ENCODE measurements around the gene BMPR1B.

Gene BMPR1B

GRCh38 chr4:95102162-95102790 lies 344.5 kb downstream of the BMPR1B start:
- Histone ChIP-seq H3K27me3 (ENCODE audit: control insufficient read depth, insufficient read depth, low read length) (no peaks in the 10 kb centered on the region), H3K27ac (ENCODE audit: low read length) (no peak overlapping the region), H3K4me1 (ENCODE audit: control insufficient read depth, low read depth, low read length) (no peaks in the 10 kb centered on the region), H3K36me3 (ENCODE audit: control insufficient read depth, low read depth, low read length) (no peaks in the 10 kb centered on the region), H3K9me3 (ENCODE audit: control insufficient read depth, low read depth, low read length) (no peaks in the 10 kb centered on the region), H3K9ac (ENCODE audit: low read length) (no peak overlapping the region), H3K4me3 (ENCODE audit: low read length) (no peak overlapping the region)

GRCh38 chr4:95105112-95105511 lies 347.4 kb downstream of the BMPR1B start:
- Histone ChIP-seq H3K27ac (ENCODE audit: low read length) (no peak overlapping the region), H3K9ac (ENCODE audit: low read length) (no peak overlapping the region), H3K4me3 (ENCODE audit: low read length) (no peak overlapping the region), H3K9me3 (ENCODE audit: control insufficient read depth, low read depth, low read length) (no peaks in the 10 kb centered on the region), H3K4me1 (ENCODE audit: control insufficient read depth, low read depth, low read length) (no peaks in the 10 kb centered on the region), H3K36me3 (ENCODE audit: control insufficient read depth, low read depth, low read length) (no peaks in the 10 kb centered on the region), H3K27me3 (ENCODE audit: control insufficient read depth, insufficient read depth, low read length) (no peaks in the 10 kb centered on the region)

DNA sequence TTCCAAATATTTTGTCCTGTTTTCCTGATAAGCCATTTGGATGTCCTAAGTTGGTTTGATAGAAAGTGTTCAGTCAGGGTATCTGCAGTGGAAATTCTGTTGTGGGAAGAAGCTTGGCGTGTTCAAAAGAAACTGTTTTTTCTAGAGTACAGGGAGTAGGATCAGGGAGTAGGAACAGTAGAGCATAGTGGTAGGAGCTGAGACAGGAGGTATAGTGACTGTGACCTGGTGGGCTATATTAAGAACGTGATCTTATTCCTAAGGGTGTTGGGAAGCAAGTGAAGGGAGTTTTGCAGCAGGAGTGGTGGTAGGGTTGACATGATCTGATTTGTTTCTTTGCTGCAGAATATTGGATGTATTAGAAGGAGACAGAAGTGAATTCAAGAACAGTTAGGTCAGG lies 348.2 kb downstream of the BMPR1B start:
- Histone ChIP-seq H3K4me1 (ENCODE audit: control insufficient read depth, low read depth, low read length) (no peaks in the 10 kb centered on the region), H3K36me3 (ENCODE audit: control insufficient read depth, low read depth, low read length) (no peaks in the 10 kb centered on the region), H3K4me3 (ENCODE audit: low read length) (no peak overlapping the region), H3K9me3 (ENCODE audit: control insufficient read depth, low read depth, low read length) (no peaks in the 10 kb centered on the region), H3K27ac (ENCODE audit: low read length) (no peak overlapping the region), H3K27me3 (ENCODE audit: control insufficient read depth, insufficient read depth, low read length) (no peaks in the 10 kb centered on the region), H3K9ac (ENCODE audit: low read length) (no peak overlapping the region)

GRCh38 chr4:95106408-95106928 lies 348.7 kb downstream of the BMPR1B start:
- Histone ChIP-seq H3K27ac (ENCODE audit: low read length) (no peak overlapping the region), H3K4me1 (ENCODE audit: control insufficient read depth, low read depth, low read length) (no peaks in the 10 kb centered on the region), H3K27me3 (ENCODE audit: control insufficient read depth, insufficient read depth, low read length) (no peaks in the 10 kb centered on the region), H3K36me3 (ENCODE audit: control insufficient read depth, low read depth, low read length) (no peaks in the 10 kb centered on the region), H3K9ac (ENCODE audit: low read length) (no peak overlapping the region), H3K4me3 (ENCODE audit: low read length) (no peak overlapping the region), H3K9me3 (ENCODE audit: control insufficient read depth, low read depth, low read length) (no peaks in the 10 kb centered on the region)

GRCh38 chr4:95107004-95107403 lies 349.2 kb downstream of the BMPR1B start:
- H3K27me3 ChIP-seq (ENCODE audit: control insufficient read depth, insufficient read depth, low read length), result no peaks in the 10 kb centered on the region
- H3K9ac ChIP-seq (ENCODE audit: low read length), result no peak overlapping the region
- H3K9me3 ChIP-seq (ENCODE audit: control insufficient read depth, low read depth, low read length), result no peaks in the 10 kb centered on the region
- H3K27ac ChIP-seq (ENCODE audit: low read length), result no peak overlapping the region
- no peaks in the 10 kb centered on the region for H3K36me3 ChIP-seq (ENCODE audit: control insufficient read depth, low read depth, low read length)
- no peaks in the 10 kb centered on the region for H3K4me1 ChIP-seq (ENCODE audit: control insufficient read depth, low read depth, low read length)
- H3K4me3 ChIP-seq (ENCODE audit: low read length), result no peak overlapping the region

DNA sequence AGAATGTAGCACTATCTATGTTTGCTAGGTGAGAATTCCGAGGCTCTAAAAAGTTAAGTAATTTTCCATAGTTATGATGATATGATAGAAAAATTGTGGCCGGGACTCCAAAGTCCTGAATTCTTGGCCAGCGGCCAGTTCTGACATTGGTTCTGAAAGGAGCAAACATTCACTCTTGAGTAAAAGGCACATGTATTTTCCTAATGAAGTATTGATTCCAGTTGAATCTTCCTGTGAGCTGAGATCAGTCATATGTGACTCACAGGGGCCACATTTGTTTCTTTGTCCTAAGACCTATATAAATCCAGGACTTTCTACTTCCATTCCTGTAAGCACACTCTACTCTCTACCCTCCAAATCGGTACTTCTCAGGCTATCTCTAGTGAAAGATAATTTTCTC lies 349.9 kb downstream of the BMPR1B start:
- H3K36me3 ChIP-seq (ENCODE audit: control insufficient read depth, low read depth, low read length), result no peaks in the 10 kb centered on the region
- H3K9me3 ChIP-seq (ENCODE audit: control insufficient read depth, low read depth, low read length), result no peaks in the 10 kb centered on the region
- no peak overlapping the region for H3K27ac ChIP-seq (ENCODE audit: low read length)

DNA sequence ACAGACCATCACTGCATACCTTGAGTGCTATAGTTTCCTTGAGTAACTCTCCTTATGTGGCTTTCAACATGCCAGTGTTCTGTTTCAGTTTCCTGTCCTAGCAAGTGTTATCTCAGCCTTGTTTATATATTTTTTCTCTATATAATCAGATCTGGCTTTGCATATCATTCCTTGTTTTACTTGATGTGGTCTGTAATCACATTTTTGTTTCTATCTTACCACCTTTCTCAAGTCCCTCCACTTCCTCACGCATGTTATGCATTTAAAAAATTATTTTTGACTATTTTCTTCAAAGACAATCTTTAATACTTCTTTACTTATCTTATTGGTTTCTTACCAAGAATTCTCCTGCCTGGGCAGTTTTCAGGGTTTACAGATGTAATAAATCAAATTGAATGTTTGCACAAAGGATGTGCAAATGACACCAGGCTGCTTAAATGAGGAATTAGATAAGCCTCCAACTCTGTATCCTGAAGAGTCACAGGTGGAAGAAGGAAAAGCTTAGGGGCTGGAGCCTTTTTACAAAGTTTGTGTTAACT lies 351.2 kb downstream of the BMPR1B start:
- Histone ChIP-seq H3K9me3 (ENCODE audit: control insufficient read depth, low read depth, low read length) (no peaks in the 10 kb centered on the region), H3K36me3 (ENCODE audit: control insufficient read depth, low read depth, low read length) (no peaks in the 10 kb centered on the region), H3K4me1 (ENCODE audit: control insufficient read depth, low read depth, low read length) (no peaks in the 10 kb centered on the region), H3K27me3 (ENCODE audit: control insufficient read depth, insufficient read depth, low read length) (no peaks in the 10 kb centered on the region), H3K27ac (ENCODE audit: low read length) (no peak overlapping the region), H3K4me3 (ENCODE audit: low read length) (no peak overlapping the region), H3K9ac (ENCODE audit: low read length) (no peak overlapping the region)

More for the DNA sequence above, 349.9 kb downstream of the BMPR1B start:
- no peak overlapping the region for H3K9ac ChIP-seq (ENCODE audit: low read length)
- no peak overlapping the region for H3K4me3 ChIP-seq (ENCODE audit: low read length)
- H3K27me3 ChIP-seq (ENCODE audit: control insufficient read depth, insufficient read depth, low read length), result no peaks in the 10 kb centered on the region
- H3K4me1 ChIP-seq (ENCODE audit: control insufficient read depth, low read depth, low read length), result no peaks in the 10 kb centered on the region

DNA sequence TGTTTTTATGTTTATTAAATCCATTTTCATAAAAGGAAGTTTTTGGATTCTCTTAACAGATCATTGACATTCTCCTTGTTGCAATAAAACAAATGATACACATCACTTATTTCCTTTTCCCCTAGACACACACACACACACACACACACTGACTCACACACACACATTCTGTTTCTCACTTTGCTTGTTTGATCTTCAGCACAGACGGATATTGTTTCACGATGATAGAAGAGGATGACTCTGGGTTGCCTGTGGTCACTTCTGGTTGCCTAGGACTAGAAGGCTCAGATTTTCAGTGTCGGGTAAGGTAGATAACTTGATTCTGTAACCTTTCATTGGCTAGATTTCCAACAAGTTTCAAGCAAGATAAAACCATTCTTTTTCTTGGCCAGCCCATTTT lies 356.8 kb downstream of the BMPR1B start:
- Histone ChIP-seq H3K9ac (ENCODE audit: low read length) (no peak overlapping the region), H3K4me3 (ENCODE audit: low read length) (no peak overlapping the region), H3K27me3 (ENCODE audit: control insufficient read depth, insufficient read depth, low read length) (no peaks in the 10 kb centered on the region), H3K4me1 (ENCODE audit: control insufficient read depth, low read depth, low read length) (no peaks in the 10 kb centered on the region), H3K9me3 (ENCODE audit: control insufficient read depth, low read depth, low read length) (no peaks in the 10 kb centered on the region), H3K27ac (ENCODE audit: low read length) (no peak overlapping the region), H3K36me3 (ENCODE audit: control insufficient read depth, low read depth, low read length) (no peaks in the 10 kb centered on the region)

DNA sequence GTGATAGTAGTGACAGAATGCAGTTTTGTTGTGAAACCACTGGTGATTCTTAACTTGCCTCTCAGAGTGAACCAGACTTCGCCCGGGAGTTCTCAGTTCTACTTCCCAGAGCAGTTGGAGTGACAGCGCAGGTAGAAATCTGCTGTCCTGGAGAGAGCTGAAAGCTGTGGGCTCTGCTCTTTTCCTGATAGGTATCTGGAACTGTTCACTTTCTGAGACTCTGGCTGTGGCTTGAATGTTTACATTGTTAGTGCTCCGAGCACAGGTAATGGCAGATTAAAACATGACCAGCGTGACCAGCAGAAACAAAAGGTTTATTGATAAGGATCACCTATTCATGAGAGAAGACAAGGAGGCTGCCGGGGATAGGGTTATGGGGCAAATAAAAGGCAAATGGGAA lies 360.7 kb downstream of the BMPR1B start:
- Histone ChIP-seq H3K36me3 (ENCODE audit: control insufficient read depth, low read depth, low read length) (no peaks in the 10 kb centered on the region), H3K27me3 (ENCODE audit: control insufficient read depth, insufficient read depth, low read length) (no peaks in the 10 kb centered on the region), H3K9me3 (ENCODE audit: control insufficient read depth, low read depth, low read length) (no peaks in the 10 kb centered on the region), H3K4me3 (ENCODE audit: low read length) (no peak overlapping the region), H3K9ac (ENCODE audit: low read length) (no peak overlapping the region), H3K27ac (ENCODE audit: low read length) (no peak overlapping the region), H3K4me1 (ENCODE audit: control insufficient read depth, low read depth, low read length) (no peaks in the 10 kb centered on the region)

GRCh38 chr4:95120456-95120855 lies 362.7 kb downstream of the BMPR1B start:
- H3K9me3 ChIP-seq (ENCODE audit: control insufficient read depth, low read depth, low read length), result no peaks in the 10 kb centered on the region
- H3K27me3 ChIP-seq (ENCODE audit: control insufficient read depth, insufficient read depth, low read length), result no peaks in the 10 kb centered on the region
- H3K4me3 ChIP-seq (ENCODE audit: low read length), result no peak overlapping the region
- no peak overlapping the region for H3K9ac ChIP-seq (ENCODE audit: low read length)
- H3K36me3 ChIP-seq (ENCODE audit: control insufficient read depth, low read depth, low read length), result no peaks in the 10 kb centered on the region
- no peak overlapping the region for H3K27ac ChIP-seq (ENCODE audit: low read length)
- no peaks in the 10 kb centered on the region for H3K4me1 ChIP-seq (ENCODE audit: control insufficient read depth, low read depth, low read length)

DNA sequence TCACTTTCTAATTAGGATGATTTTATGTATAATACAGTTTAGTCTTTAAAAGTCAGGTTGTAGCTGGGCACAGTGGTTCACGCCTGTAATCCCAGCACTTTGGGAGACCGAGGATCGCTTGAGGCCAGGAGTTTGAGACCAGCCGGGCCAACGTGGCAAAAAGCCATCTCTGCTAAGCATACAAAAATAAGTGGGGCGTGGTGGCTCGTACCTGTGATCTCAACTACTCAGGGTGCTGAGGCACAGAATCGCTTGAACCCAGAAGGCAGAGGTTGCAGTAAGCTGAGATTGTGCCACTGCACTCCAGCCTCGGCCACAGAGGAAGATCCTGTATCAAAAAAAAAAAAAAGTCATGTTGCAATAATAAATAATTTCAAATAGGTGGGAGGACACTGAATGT lies 364.2 kb downstream of the BMPR1B start:
- H3K36me3 ChIP-seq (ENCODE audit: control insufficient read depth, low read depth, low read length), result no peaks in the 10 kb centered on the region
- H3K9ac ChIP-seq (ENCODE audit: low read length), result no peak overlapping the region
- no peaks in the 10 kb centered on the region for H3K9me3 ChIP-seq (ENCODE audit: control insufficient read depth, low read depth, low read length)
- H3K27ac ChIP-seq (ENCODE audit: low read length), result no peak overlapping the region
- H3K27me3 ChIP-seq (ENCODE audit: control insufficient read depth, insufficient read depth, low read length), result no peaks in the 10 kb centered on the region
- no peaks in the 10 kb centered on the region for H3K4me1 ChIP-seq (ENCODE audit: control insufficient read depth, low read depth, low read length)
- no peak overlapping the region for H3K4me3 ChIP-seq (ENCODE audit: low read length)

- no peaks in the 10 kb centered on the region for H3K9me3 ChIP-seq (ENCODE audit: control insufficient read depth, low read depth, low read length)
- H3K27ac ChIP-seq (ENCODE audit: low read length), result no peak overlapping the region
- H3K4me3 ChIP-seq (ENCODE audit: low read length), result no peak overlapping the region
- no peak overlapping the region for H3K9ac ChIP-seq (ENCODE audit: low read length)
- no peaks in the 10 kb centered on the region for H3K36me3 ChIP-seq (ENCODE audit: control insufficient read depth, low read depth, low read length)
- no peaks in the 10 kb centered on the region for H3K27me3 ChIP-seq (ENCODE audit: control insufficient read depth, insufficient read depth, low read length)
- H3K4me1 ChIP-seq (ENCODE audit: control insufficient read depth, low read depth, low read length), result no peaks in the 10 kb centered on the region
Observed at GRCh38 chr4:95124906-95125504, 367.2 kb downstream of the BMPR1B start.

Measured in iPS-18a (cell line).